Measurements from ENCODE around the gene SYNE1.

- no peak for TF ChIP-seq POLR2A (IDR thresholded peaks at IDR 0.05; ENCODE audit: low read length)
- no peak for TF ChIP-seq GATA1 (IDR thresholded peaks at IDR 0.05; ENCODE audit: low read depth, low read length)
Measured at GRCh38 chr6:152529369-152529768, 107.8 kb downstream of the SYNE1 start.

Measured in erythroblast (primary cell).